ENCODE data around the gene TMEM54.

Gene TMEM54

DNA sequence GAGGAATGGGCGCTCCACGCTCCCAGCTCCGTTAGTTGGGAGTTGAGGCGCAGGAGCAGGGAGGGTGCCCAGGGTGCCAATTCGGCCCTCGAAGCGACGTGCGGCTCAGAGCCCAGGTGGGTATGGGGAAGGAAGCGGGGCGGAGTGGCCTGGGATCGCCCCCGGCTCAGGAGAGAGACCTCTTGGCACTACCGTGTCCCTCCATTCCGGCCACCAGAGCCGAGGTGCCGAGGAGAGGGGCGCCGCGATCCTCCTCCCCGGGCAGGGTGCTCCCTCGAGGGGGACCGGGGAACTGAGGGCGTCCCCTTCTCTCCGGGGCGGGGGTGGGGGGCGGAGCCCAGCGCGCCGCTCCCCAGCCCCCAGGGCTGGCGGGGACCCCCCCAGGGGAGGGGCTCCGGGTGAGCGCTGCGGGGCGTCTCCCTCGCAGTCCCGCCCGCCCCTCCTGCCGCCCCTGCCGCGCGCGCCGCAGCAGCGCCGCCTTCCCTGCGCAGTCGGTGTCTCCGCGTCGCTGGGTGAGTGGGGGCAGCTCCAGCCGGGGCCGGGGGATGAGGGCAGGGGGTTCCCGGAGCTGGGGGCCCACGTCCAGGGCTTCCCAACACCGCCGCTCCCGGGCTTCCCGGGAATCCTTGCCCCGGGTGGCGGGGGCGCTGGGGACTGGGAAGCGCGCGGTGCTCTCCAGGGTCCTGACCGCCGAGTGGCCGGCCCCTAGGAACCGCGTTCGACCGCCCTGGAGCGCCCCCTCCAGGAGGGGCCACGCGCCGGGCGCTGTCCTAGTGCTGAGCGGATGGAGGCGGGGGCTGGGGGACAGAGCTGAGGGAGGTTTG, 15.0 kb downstream of the TMEM54 start, which contains the start of gene HPCA:
TSS of gene HPCA (plus strand) at position 488 of the 824 bp plus-strand sequence. CDS start 2,408 bp downstream, outside the sequence.
- TF ChIP-seq, protein P1, sequence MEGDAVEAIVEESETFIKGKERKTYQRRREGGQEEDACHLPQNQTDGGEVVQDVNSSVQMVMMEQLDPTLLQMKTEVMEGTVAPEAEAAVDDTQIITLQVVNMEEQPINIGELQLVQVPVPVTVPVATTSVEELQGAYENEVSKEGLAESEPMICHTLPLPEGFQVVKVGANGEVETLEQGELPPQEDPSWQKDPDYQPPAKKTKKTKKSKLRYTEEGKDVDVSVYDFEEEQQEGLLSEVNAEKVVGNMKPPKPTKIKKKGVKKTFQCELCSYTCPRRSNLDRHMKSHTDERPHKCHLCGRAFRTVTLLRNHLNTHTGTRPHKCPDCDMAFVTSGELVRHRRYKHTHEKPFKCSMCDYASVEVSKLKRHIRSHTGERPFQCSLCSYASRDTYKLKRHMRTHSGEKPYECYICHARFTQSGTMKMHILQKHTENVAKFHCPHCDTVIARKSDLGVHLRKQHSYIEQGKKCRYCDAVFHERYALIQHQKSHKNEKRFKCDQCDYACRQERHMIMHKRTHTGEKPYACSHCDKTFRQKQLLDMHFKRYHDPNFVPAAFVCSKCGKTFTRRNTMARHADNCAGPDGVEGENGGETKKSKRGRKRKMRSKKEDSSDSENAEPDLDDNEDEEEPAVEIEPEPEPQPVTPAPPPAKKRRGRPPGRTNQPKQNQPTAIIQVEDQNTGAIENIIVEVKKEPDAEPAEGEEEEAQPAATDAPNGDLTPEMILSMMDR (IDR thresholded peaks at IDR 0.05; ENCODE audit: low read length), result peak; percentile 53
- TF ChIP-seq EZH2phosphoT487 (IDR thresholded peaks at IDR 0.05; ENCODE audit: low read length), result no peak
- no peak for TF ChIP-seq EZH2 (optimal IDR thresholded peaks at IDR 0.05; ENCODE audit: low read depth, low read length)

DNA sequence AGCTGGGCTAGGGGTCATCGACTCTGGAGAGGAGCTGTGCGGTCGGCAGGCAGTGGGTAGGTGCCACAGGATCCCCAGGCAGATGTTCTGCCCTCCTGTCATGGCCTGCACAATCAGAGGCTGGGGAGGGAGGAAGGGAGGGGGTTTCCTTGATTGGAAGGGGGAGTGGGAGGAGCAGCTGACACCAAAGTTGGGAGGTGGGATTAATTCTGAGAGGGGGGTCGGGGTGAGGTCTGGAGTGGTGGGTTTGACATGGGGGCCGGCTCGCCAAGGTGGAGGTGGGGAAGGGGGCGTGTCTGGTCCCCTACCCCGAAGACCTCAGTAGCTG, 15.5 kb downstream of the TMEM54 start:
- no peaks in the 10 kb centered on the region for H4K20me1 ChIP-seq (ENCODE audit: insufficient read depth, low read length)
- H2AFZ ChIP-seq (ENCODE audit: low read length), result no peak overlapping the region
- H3K4me1 ChIP-seq (ENCODE audit: low read length), result no peaks in the 10 kb centered on the region
- H3K9me2 ChIP-seq (replicated peaks; ENCODE audit: insufficient read depth, low read length), result no peaks in the 10 kb centered on the region
- no peak overlapping the region for H3K9ac ChIP-seq (ENCODE audit: low read length)
- no peak overlapping the region for H3K4me2 ChIP-seq (ENCODE audit: low read depth, low read length)
- H3K79me2 ChIP-seq (ENCODE audit: low read length), result no peaks in the 10 kb centered on the region
- H3K27me3 ChIP-seq (replicated peaks; ENCODE audit: insufficient read depth, low read length), result peaks cover 66% of the 10 kb centered on the region
- no peak for TF ChIP-seq EZH2 (optimal IDR thresholded peaks at IDR 0.05; ENCODE audit: low read depth, low read length)
- TF ChIP-seq, protein P1 (IDR thresholded peaks at IDR 0.05; ENCODE audit: low read length), result no peak
- TF ChIP-seq EZH2phosphoT487 (IDR thresholded peaks at IDR 0.05; ENCODE audit: low read length), result no peak
- no peaks in the 10 kb centered on the region for H3K36me3 ChIP-seq (replicated peaks; ENCODE audit: insufficient read depth, low read length)
- H3F3A ChIP-seq (ENCODE audit: insufficient read depth, low read length), result no peaks in the 10 kb centered on the region
- H3K4me3 ChIP-seq (ENCODE audit: low read length), result no peak overlapping the region
- no peak overlapping the region for H3K27ac ChIP-seq (ENCODE audit: low read length)
- DNase-seq, result no peak
- H3K9me3 ChIP-seq (replicated peaks; ENCODE audit: insufficient read depth, low read length), result no peaks in the 10 kb centered on the region

More for the DNA sequence above, 15.0 kb downstream of the TMEM54 start, which contains the start of gene HPCA:
- no peak within 1 kb of the TSS for H3K4me2 ChIP-seq (ENCODE audit: low read depth, low read length)
- no peaks in the 10 kb centered on the region for H3K36me3 ChIP-seq (replicated peaks; ENCODE audit: insufficient read depth, low read length)
- no peaks in the 10 kb centered on the region for H3K9me2 ChIP-seq (replicated peaks; ENCODE audit: insufficient read depth, low read length)
- no peak within 1 kb of the TSS for H3K27ac ChIP-seq (ENCODE audit: low read length)
- peaks cover 71% of the 10 kb centered on the region for H3K27me3 ChIP-seq (replicated peaks; ENCODE audit: insufficient read depth, low read length)
- H4K20me1 ChIP-seq (ENCODE audit: insufficient read depth, low read length), result no peaks in the 10 kb centered on the region
- H2AFZ ChIP-seq (ENCODE audit: low read length), result no peak within 1 kb of the TSS
- no peak within 1 kb of the TSS for H3K4me3 ChIP-seq (ENCODE audit: low read length)
- no peaks in the 10 kb centered on the region for H3F3A ChIP-seq (ENCODE audit: insufficient read depth, low read length)
- H3K9ac ChIP-seq (ENCODE audit: low read length), result no peak within 1 kb of the TSS
- peak; percentile 28 for DNase-seq
- H3K4me1 ChIP-seq (ENCODE audit: low read length), result no peaks in the 10 kb centered on the region
- no peaks in the 10 kb centered on the region for H3K9me3 ChIP-seq (replicated peaks; ENCODE audit: insufficient read depth, low read length)
- no peaks in the 10 kb centered on the region for H3K79me2 ChIP-seq (ENCODE audit: low read length)

DNA sequence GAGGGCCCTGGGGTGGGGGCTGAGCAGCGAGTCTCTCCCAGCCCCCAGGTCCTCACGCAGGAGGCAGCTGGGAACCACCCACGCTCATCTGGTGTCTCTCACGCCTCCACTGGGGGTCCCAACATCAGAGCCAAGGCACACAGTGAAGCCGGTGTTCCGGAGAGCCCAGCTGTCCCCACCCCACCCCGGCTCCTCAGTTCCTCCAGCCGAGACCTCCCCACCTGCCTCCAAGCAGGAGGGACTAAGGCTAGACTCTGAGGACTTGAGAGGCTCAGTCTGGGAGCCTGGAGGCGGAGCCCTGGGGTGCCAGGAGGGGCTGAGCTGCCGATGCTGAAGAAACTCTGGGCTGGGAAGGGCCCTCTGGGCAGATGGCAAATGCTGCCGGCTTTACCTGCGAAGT, 16.5 kb downstream of the TMEM54 start:
- DNase-seq, result no peak
- Histone ChIP-seq H3K9me2 (replicated peaks; ENCODE audit: insufficient read depth, low read length) (no peaks in the 10 kb centered on the region), H3K9me3 (replicated peaks; ENCODE audit: insufficient read depth, low read length) (no peaks in the 10 kb centered on the region), H3K4me2 (ENCODE audit: low read depth, low read length) (no peak overlapping the region), H3K4me3 (ENCODE audit: low read length) (no peak overlapping the region), H4K20me1 (ENCODE audit: insufficient read depth, low read length) (no peaks in the 10 kb centered on the region), H3F3A (ENCODE audit: insufficient read depth, low read length) (no peaks in the 10 kb centered on the region), H3K27me3 (replicated peaks; ENCODE audit: insufficient read depth, low read length) (peaks cover 57% of the 10 kb centered on the region), H3K9ac (ENCODE audit: low read length) (no peak overlapping the region), H3K4me1 (ENCODE audit: low read length) (no peaks in the 10 kb centered on the region), H3K79me2 (ENCODE audit: low read length) (no peaks in the 10 kb centered on the region), H2AFZ (ENCODE audit: low read length) (no peak overlapping the region), H3K36me3 (replicated peaks; ENCODE audit: insufficient read depth, low read length) (no peaks in the 10 kb centered on the region), H3K27ac (ENCODE audit: low read length) (no peak overlapping the region)
- TF ChIP-seq EZH2 (optimal IDR thresholded peaks at IDR 0.05; ENCODE audit: low read depth, low read length) (no peak), EZH2phosphoT487 (IDR thresholded peaks at IDR 0.05; ENCODE audit: low read length) (no peak)
- TF ChIP-seq, protein P1 (IDR thresholded peaks at IDR 0.05; ENCODE audit: low read length), result no peak

Measured in MM.1S (cell line).